ENCODE results near the gene FOLR2.
"Not testable (repeated sequence)": the region's sequence is repeated elsewhere in the genome, so short reads cannot be mapped to it uniquely, and the experiment has no call there.

The FOLR2 gene

DNA sequence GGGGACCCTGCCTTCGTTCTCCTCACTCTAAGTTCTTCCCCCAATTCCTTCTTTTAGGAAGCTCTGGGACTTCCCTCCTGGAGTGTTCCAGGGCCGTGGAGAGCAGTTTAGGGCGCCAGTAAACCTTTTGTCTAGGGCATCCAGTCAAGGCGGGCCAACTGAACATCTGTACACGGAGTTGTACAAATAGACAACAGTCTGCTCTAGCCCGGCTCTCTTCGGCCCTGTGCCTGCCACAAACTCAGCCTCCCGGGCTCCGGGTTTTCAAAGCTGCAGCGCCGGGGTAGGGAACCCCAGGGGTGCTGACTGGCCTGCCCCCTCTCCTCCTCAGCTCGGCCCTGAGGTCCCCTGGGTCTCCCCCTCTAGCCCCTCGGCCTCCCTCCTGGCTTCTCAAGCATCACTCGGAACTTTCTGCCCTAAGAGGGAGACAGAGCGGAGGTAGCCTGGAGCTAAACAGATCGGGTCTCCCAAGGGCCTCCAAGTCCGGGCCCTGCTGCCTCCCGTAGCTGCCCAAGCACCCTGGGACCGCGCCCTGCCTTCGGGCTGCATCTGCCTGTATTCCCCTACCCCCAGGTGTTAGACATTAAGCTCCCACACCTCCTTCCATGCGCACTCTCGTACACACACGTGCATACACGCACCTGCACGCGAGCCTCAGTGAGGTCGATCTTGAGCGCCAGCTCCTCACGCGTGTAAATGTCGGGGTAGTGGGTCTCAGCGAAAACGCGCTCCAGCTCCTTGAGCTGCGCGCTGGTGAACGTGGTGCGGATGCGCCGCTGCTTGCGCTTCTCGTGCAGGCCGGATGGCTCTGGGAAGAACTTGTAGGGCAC lies 24.1 kb downstream of the FOLR2 start:
- no peak for DNase-seq (ENCODE audit: low read depth)

DNA sequence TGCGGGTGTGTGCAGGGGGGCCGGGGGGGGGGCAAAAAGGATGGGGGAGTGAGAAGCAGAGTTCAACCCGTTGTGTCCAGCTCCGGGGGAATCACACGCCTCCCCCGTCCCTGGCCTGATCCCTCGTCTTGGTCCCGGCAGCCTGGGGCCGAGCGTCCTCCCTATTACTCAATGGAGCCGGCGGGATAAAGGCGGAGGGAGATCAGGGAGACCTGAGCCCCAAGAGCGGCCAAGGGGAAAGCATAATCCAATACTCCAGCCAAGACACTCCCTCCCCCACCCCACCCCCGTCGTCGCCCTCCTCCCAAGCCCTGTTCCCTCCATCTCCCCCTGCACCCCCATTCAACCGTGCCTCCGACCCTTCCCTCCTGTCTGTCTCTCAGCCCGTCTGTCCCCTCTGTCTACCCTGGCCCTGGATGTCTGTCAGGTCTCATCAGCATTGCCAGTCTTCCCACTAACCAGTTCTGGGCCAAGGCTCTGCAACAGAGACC lies 24.7 kb downstream of the FOLR2 start:
- no peak for DNase-seq (ENCODE audit: low read depth)

DNA sequence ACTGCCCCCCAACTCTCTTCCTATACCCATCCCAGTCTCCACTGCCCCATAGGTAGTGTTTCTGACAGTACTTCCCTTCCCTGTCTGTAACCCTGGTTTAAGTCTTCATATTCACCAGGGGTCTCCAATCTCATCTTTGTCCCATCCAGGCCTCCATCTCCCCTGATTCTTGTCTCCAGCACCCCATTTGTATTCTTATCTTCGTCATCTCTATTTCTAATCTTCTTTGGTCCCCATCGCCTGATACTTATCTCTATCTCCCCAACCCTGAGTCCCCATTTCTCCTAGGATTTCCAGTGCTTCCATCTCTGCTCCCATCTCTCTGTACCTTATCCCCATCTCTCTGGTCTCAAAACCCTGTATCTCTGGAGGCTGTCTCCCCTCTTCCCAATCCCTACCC lies 25.5 kb downstream of the FOLR2 start:
- no peak for DNase-seq (ENCODE audit: low read depth)

GRCh38 chr11:72243173-72244059 lies 26.8 kb downstream of the FOLR2 start:
- no peak for DNase-seq (ENCODE audit: low read depth)

DNA sequence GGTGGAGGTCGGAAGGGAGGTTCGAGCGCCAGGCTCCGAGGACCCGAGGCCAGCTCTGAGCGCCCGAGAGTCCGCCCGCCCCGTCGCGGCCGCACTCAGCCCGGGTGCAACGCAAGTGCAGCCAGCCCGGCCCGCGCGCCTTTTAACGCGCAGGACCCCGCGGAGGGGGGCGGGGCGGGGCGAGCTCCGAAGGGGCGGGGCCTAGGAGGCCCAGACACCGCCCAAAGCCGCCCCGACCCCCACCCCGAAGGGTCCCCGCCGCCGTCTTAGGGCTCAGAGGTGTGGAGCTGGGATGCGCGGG lies 27.4 kb downstream of the FOLR2 start, which contains the start of gene PHOX2A:
Gene PHOX2A (minus strand): TSS at position 117 of the 301 bp plus-strand sequence. CDS start 172 bp downstream, outside the sequence.
- DNase-seq (ENCODE audit: low read depth): no peak

DNA sequence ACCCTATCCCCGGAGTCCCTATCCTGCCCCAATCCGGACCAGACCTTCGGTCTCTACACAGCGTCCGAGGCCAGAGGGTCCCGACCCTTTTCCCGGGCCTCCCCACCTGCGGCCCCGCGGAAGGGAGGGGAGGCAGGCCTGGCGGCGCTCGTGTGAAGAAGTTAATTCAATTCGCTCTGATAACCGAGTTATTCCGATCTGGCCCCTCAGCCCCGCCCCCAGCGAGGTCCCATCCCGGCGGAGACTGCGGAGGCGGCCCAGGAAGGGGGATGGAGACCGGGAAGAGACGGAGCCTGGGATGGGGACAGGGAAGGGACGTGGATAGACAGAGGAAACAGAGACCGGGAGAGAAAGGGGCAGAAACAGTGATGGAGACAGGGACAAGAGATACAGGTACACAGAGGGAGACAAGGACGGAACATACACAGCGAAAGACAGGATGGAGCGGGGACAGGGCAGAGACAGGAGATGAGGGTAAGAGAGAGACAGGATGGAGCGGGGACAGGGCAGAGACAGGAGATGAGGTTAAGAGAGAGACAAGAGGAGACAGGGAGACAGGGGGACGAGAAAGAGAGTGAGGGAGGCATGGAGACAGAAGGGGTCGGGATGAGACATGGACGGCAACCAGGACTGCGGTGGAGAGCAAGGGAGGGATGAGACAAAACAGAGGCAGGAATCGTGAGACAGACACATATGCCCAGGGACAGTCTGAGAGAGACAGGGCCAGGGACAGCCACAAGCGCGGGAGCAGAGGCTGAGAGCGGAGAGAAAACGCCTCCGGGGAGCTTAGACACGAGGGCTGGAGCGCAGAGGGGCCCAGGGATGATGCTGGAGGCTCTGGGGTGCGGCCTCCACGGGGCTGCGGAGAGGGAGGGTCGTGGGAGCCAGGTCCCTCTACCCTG lies 28.0 kb downstream of the FOLR2 start:
- no peak for DNase-seq (ENCODE audit: low read depth)

GRCh38 chr11:72245263-72245816 lies 28.7 kb downstream of the FOLR2 start:
- DNase-seq (ENCODE audit: low read depth): no peak

DNA sequence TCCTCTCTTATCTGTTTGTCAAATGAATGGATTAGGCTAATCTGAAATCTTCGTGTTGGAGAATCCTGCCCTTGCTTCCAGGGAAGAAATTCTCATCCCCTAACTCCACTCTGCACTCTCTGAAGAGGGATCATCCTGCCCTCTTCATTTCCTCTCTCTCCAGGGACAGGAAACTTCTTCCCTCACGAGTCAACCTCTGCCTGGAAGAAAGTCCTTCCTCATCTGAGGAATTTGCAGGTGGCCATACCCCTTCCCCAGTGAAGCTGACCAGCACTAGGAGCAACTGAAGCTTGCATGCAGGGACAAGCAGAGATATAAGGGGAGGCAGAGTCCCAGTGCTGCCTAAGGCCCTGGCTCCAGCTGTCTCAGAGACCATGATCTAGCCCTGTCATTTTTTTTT lies 31.0 kb downstream of the FOLR2 start:
- no peak for DNase-seq (ENCODE audit: low read depth)

GRCh38 chr11:72249961-72250360 lies 33.4 kb downstream of the FOLR2 start:
- DNase-seq (ENCODE audit: low read depth): no peak

DNA sequence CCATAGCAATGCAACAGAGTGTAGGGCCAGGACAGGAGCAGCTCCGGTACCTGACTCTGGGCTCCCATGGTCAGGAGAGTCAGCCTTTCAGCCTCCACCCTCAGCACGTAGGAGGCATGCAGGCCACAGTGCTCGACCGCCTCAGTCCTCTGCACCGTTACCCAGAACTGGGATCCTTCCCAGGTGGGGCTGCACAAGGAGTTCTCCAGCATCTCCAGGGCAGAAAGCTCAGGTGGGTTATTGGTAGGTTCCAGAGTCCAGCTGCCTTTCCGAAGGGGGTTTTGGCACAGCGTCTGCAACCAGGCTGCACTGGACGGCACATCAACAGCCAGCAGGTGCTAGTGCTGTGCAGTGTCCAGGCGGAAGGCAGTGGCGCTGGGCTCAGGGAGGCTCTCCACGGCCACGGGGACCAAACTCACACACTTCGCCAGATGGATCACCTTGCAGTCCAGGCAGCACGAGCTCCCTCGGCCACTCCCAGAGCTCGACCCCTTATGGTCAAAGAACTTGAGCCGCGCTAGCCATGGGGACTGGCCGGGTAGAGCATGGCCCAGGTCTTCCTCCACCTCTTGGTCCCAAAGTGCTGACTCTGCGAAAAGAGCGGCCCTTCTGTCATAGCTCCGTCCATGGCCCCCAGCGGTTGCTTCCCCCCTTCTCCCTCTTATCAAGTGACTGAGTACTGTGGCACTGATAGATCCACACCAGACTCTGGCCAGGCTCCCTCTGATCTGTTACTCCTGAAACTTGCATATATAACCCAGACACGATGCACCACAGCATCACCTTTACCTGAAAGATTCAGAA lies 34.3 kb downstream of the FOLR2 start:
- DNase-seq (ENCODE audit: low read depth): no peak

GRCh38 chr11:72251614-72252013 lies 35.0 kb downstream of the FOLR2 start:
- no peak for DNase-seq (ENCODE audit: low read depth)

GRCh38 chr11:72253392-72253791 lies 36.8 kb downstream of the FOLR2 start:
- no peak for DNase-seq (ENCODE audit: low read depth)

DNA sequence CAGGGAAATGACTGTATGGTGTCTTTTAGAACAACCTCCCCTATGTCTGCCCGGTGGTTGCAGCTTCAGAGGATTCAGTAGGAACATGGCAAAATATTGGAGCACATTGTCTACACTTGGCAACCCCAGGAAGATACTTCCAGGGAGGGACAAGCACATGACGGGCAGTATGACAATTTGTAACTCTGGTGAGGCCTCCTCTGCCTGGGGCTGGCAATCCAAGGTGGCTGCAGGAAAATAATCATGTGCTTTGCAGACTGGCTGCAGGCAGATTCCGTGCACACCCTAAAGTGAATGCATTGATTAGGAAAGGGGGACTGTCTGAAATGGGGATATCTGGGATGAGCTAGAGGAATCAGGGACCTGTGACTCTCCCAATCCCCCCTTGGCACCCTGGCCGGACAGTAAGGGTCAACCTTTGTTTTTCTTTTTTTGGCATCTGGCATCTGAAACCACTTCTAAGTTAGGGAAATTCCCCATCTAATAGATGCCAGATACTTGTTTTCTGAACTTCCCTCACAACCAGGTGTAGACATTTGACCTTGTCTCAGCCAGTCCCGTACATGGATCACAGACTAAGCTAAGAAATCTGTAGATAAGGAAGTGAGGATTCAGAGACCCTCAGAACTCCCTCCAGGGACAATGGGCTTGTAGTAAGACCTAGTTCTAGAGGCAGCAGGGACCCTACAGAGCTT lies 37.9 kb downstream of the FOLR2 start:
- DNase-seq (ENCODE audit: low read depth): no peak

DNA sequence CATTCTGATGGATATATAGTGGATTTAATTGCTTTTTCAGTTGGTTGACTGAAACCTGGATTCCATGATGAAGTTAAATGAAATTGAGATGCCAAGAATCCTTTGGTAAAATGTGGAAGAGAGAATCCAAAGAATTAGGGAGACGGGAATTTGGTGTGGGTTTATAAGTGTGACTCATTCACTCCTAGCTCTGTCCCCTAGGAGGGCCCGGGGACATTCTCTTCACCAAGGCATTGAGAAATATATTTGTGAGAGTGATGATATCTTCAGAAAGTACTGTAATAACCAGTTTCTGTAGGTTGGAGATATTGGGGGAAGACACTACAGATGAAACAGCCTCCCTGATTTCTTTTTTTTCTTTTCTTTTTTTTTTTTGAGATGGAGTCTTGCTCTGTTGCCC lies 41.0 kb downstream of the FOLR2 start:
- DNase-seq (ENCODE audit: low read depth): no peak

DNA sequence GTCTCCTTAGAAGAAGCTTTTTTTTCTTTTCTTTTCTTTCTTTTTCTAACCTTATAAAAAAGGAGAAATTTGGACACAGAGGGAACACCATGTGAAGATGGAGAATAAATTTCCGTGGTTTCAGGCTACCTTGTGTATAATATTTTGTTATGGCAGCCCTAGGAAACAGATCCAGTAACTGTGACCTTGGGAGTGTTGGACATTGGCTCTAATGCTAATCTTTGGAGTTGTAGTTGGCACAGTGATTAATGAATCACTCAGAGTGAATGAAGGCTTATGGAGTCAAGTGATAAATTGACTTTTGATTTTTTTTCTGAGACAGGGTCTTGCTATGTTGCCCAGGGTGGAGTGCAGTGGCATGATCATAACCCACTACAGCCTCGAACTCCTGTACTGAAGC lies 42.9 kb downstream of the FOLR2 start:
- DNase-seq (ENCODE audit: low read depth): no peak

DNA sequence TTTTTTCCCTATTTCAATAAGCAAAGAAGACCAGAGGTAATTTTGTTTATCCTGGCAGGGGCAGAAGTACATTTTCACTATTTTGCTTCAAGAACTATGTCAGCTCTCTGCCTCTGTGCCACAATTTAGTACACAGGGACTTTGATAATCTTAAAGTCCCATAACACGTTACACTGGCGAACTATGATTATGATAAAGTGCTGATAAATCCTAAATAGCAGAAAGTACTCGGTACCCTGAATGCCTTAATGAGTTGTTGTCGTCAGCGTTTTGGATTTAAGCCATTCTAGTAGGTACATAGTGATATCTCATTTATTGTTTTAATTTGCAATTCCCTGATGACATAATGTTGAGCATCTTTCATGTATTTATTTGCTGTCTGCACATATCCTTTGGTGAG lies 44.0 kb downstream of the FOLR2 start:
- DNase-seq (ENCODE audit: low read depth): no peak

DNA sequence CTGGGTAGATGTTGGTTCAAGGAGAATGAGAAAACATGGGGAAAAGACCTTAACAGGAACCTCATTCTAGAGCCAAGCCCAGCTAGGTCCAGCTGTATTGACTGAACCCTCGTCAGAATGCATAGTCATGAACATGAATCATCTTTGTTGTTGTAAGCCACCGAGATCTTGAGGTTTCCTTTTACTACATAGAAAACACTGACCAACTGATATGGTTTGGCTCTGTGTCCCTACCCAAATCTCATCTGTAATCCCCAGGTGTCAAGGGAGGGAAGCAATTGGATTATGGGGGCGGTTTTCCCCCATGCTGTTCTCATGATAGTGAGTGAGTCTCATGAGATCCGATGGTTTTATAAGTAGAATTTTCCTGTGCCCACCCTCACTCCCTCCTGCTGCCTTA lies 46.8 kb downstream of the FOLR2 start:
- DNase-seq (ENCODE audit: low read depth): no peak

- DNase-seq (ENCODE audit: low read depth): no peak
Observed at GRCh38 chr11:72265951-72266350, 49.4 kb downstream of the FOLR2 start.

GRCh38 chr11:72266960-72267359 lies 50.4 kb downstream of the FOLR2 start:
- DNase-seq (ENCODE audit: low read depth): not testable (repeated sequence)

DNA sequence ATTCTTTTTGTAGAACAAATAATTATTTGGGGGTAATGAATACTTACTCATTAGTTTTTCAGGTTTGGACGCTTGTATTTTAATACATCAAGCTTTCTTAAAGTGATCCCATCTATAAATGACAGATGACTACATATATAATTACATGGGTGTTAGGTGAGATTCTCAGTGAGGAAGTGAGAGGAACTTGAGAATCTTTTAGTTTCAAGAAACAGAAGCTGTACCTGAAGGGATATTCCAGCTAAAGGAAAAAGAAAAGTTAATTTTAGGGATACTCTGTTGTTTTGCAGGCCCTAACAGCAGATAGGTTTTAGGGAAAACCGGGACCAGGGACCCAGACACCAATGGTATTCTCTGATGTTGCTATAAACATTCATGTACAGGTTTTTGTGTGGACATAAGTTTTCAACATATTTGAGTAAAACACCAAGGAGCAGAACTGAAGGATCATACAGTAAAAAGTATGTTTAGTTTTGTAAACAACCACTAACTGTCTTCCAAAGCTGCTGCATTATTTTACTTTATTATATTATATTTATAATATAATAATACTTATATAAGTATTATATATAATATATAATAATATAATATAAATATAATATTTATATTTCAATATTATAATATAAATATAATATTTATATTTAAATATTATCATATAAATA lies 51.5 kb downstream of the FOLR2 start:
- no peak for DNase-seq (ENCODE audit: low read depth)
